HepG2 (cell line): ENCODE measurements around the gene UBAP1. TPM values are rescaled to one million over a fixed set of nuclear protein-coding genes. Genes with fewer than 3 reads are reported as not detected.

Experiments
- ADNP ChIP-seq: sonication (generic); formaldehyde crosslinking; IDR thresholded peaks from 2 replicates; pipeline ENCODE4 v1.4.0; 2020; ENCODE audit warnings: missing genetic modification reagents
- ATF3 ChIP-seq: sonication (generic); formaldehyde crosslinking; IDR thresholded peaks from 2 replicates; pipeline ENCODE4 v1.4.0; 2020; ENCODE audit warnings: missing genetic modification reagents
- DR1 ChIP-seq: sonication (generic); formaldehyde crosslinking; IDR thresholded peaks from 2 replicates; pipeline ENCODE4 v1.8.0; 2021; ENCODE audit warnings: mild to moderate bottlenecking, missing genetic modification reagents, inconsistent platforms
- GTF3A ChIP-seq: sonication (generic); formaldehyde crosslinking; conservative IDR thresholded peaks from 2 replicates; pipeline ENCODE4 v1.4.0; 2020; ENCODE audit warnings: mild to moderate bottlenecking, missing genetic modification reagents
- HMGXB3 ChIP-seq: sonication (generic); formaldehyde crosslinking; IDR thresholded peaks from 2 replicates; pipeline ENCODE4 v1.4.0; 2020; ENCODE audit warnings: missing genetic modification reagents, borderline replicate concordance
- KDM4B ChIP-seq: sonication (generic); formaldehyde crosslinking; IDR thresholded peaks from 2 replicates; pipeline ENCODE4 v1.4.0; 2020; ENCODE audit warnings: missing genetic modification reagents
- LBX2 ChIP-seq: sonication (generic); formaldehyde crosslinking; IDR thresholded peaks from 2 replicates; pipeline ENCODE4 v1.5.0; 2020; ENCODE audit warnings: missing genetic modification reagents, mild to moderate bottlenecking, borderline replicate concordance
- TMF1 ChIP-seq: sonication (generic); formaldehyde crosslinking; IDR thresholded peaks from 2 replicates; pipeline ENCODE4 v1.8.1; 2022; ENCODE audit warnings: low read depth, missing genetic modification reagents
- ZBTB20 ChIP-seq: sonication (generic); formaldehyde crosslinking; IDR thresholded peaks from 2 replicates; pipeline ENCODE4 v1.8.1; 2023; ENCODE audit warnings: missing genetic modification reagents, low read depth, mild to moderate bottlenecking, borderline replicate concordance
- ZBTB34 ChIP-seq: sonication (generic); formaldehyde crosslinking; IDR thresholded peaks from 2 replicates; pipeline ENCODE4 v1.8.0; 2022; ENCODE audit warnings: mild to moderate bottlenecking, missing genetic modification reagents
- ZBTB4 ChIP-seq: sonication (generic); formaldehyde crosslinking; IDR thresholded peaks from 2 replicates; pipeline ENCODE4 v1.4.0; 2020; ENCODE audit warnings: missing genetic modification reagents, mild to moderate bottlenecking, borderline replicate concordance
- ZFP37 ChIP-seq: sonication (generic); formaldehyde crosslinking; IDR thresholded peaks from 2 replicates; pipeline ENCODE4 v1.4.0; 2020; ENCODE audit warnings: missing genetic modification reagents, borderline replicate concordance
- ZHX1 ChIP-seq: sonication (generic); formaldehyde crosslinking; IDR thresholded peaks from 2 replicates; pipeline ENCODE4 v1.8.1; 2022; ENCODE audit warnings: low read depth, mild to moderate bottlenecking, missing genetic modification reagents
- ZNF350 ChIP-seq: sonication (generic); formaldehyde crosslinking; IDR thresholded peaks from 2 replicates; pipeline ENCODE4 v1.4.0; 2020; ENCODE audit warnings: mild to moderate bottlenecking, low read depth, missing genetic modification reagents, borderline replicate concordance
- polyA plus RNA-seq, 8 experiments: library from polyadenylated mRNA; depleted of rRNA in 3 of 8; stranded (reverse) in 7 of 8; unstranded in 1 of 8; fragments of >200 nt; fragmentation: Illumina TruSeq in 4 of 8; extraction: Trizol in 4 of 8; gene quantifications; 2 replicates each; pipeline versions ENCODE4 v1.2.1 to v1.2.3, GENCODE V29; 2011 to 2016; ENCODE audit warnings: low read depth in 4 of 8, missing spikeins in 1 of 8, mixed read lengths in 1 of 8; ENCODE audit not compliant: insufficient read depth in 1 of 8
- total RNA-seq, 5 experiments: library from RNA; depleted of rRNA; stranded (reverse); fragments of >200 nt; fragmentation: Illumina TruSeq; extraction: Trizol; gene quantifications; 2 replicates each; pipeline ENCODE4 v1.2.3, GENCODE V29; 2016; ENCODE audit warnings: low read depth in 1 of 5

Gene UBAP1
- total and polyA plus RNA-seq, 2 of the 13 experiments (the other 11 are each of a cell fraction or from before 2014, with no cell fraction given) = 19.5 to 40.5 TPM

- TF ChIP-seq ZHX1 (CRISPR knock-in tag) = peak; percentile 96
- TF ChIP-seq HMGXB3 (CRISPR knock-in tag) = peak; percentile 98
- TF ChIP-seq GTF3A (CRISPR knock-in tag) = 0 out of 2 replicates have a peak, but pooled peaks have one; percentile 60
- peak; percentile 40; the same call in 1 of the 2 replicates for TF ChIP-seq ATF3 (CRISPR knock-in tag)
- TF ChIP-seq LBX2 (CRISPR knock-in tag) = peak; percentile 77; the same call in 1 of the 2 replicates
- peak; percentile 52; the same call in 1 of the 2 replicates for TF ChIP-seq DR1
- TF ChIP-seq ADNP (CRISPR knock-in tag) = no peak
- TF ChIP-seq TMF1 (CRISPR knock-in tag) = no peak
- TF ChIP-seq ZBTB4 (CRISPR knock-in tag) = no peak
- no peak for TF ChIP-seq ZBTB34
- TF ChIP-seq ZNF350 (CRISPR knock-in tag) = peak; percentile 52; the same call in 1 of the 2 replicates
- TF ChIP-seq ZFP37 (CRISPR knock-in tag) = peak; percentile 19; the same call in 1 of the 2 replicates
- 0 out of 2 replicates have a peak, but pooled peaks have one; percentile 79 for TF ChIP-seq ZBTB20 (CRISPR knock-in tag)
- 0 out of 2 replicates have a peak, but pooled peaks have one; percentile 55 for TF ChIP-seq KDM4B (CRISPR knock-in tag)
These were observed at the start of gene UBAP1 (continued) for GRCh38 chr9:34178436-34179212.
